Fibroblast of villous mesenchyme (primary cell): ENCODE measurements around the gene ZNF101. TPM values are rescaled to one million over a fixed set of nuclear protein-coding genes. Genes with fewer than 3 reads are reported as not detected.

ENCODE experiments used
- DNase-seq: peaks from one replicate; pipeline ENCODE4 v3.0.0-alpha.2; 2010; ENCODE audit warnings: low read depth
- H3K4me3 ChIP-seq: 2 replicates; pipeline ENCODE4 v1.5.1; 2011; ENCODE audit warnings: low read depth, mild to moderate bottlenecking, low read length
- CTCF ChIP-seq: IDR thresholded peaks from 2 replicates; pipeline ENCODE4 v1.5.1; 2012; ENCODE audit warnings: low read depth, mild to moderate bottlenecking, low read length; ENCODE audit not compliant: insufficient read depth
- small RNA-seq: library from RNA; depleted of rRNA; stranded (forward); fragments of <200 nt; gene quantifications from one replicate; pipeline ENCODE3, GENCODE V24; 2012
- total RNA-seq: library from RNA; depleted of rRNA; stranded (reverse); fragments of >200 nt; gene quantifications from 2 replicates; pipeline ENCODE4 v1.2.3, GENCODE V29; 2012

The ZNF101 gene
- total RNA-seq, 1 donor, result 5.6 TPM

- no peak for TF ChIP-seq CTCF
- no peak for DNase-seq
- H3K4me3 ChIP-seq, result no peak overlapping the region
Measured at GRCh38 chr19:19721896-19722295, 53.3 kb downstream of the ZNF101 start.

GRCh38 chr19:19732579-19733501 lies 64.2 kb downstream of the ZNF101 start, which contains the start of gene ZNF14:
ZNF14 (minus strand) TSS chr19:19733112; CDS start chr19:19732958, 154 bp downstream.
- DNase-seq, result peak; percentile 94
- H3K4me3 ChIP-seq, result peak within 1 kb of the TSS; percentile 99
- peak; percentile 22 for TF ChIP-seq CTCF

Small RNAs within 50 kb of the gene (small RNA-seq; reads per million reads assigned to genes)
- not detected for gene AC011458.2

Other genes starting within 250 kb of the ZNF101 start
- 1.3 and 2.3 TPM in 2 replicates for gene TSSK6, start 153.3 kb upstream of the ZNF101 start, total RNA-seq
- 199 and 205 TPM in 2 replicates for gene NDUFA13, start 152.6 kb upstream of the ZNF101 start, total RNA-seq
- gene YJEFN3, start 139.9 kb upstream of the ZNF101 start, total RNA-seq, result 0.43 and 0.64 TPM in 2 replicates
- under 0.01 and 0.43 TPM in 2 replicates for gene CILP2, start 130.6 kb upstream of the ZNF101 start, total RNA-seq
- 0.64 and 1.7 TPM in 2 replicates for gene PBX4, start 50.2 kb upstream of the ZNF101 start, total RNA-seq
- 0.86 and 0.97 TPM in 2 replicates for gene LPAR2, start 40.6 kb upstream of the ZNF101 start, total RNA-seq
- gene GMIP, start 25.2 kb upstream of the ZNF101 start, total RNA-seq, result 5.6 and 6.8 TPM in 2 replicates
- 35.8 and 44.9 TPM in 2 replicates for gene ATP13A1, start 5.2 kb upstream of the ZNF101 start, total RNA-seq
- 4.2 and 7.8 TPM in 2 replicates for gene ZNF14, start 64.3 kb downstream of the ZNF101 start, total RNA-seq
- 7.3 and 7.7 TPM in 2 replicates for gene ZNF506, start 152.9 kb downstream of the ZNF101 start, total RNA-seq
- gene ZNF253, start 197.0 kb downstream of the ZNF101 start, total RNA-seq, result 2.3 and 5.6 TPM in 2 replicates
- 6.4 and 11.2 TPM in 2 replicates for gene ZNF93, start 232.1 kb downstream of the ZNF101 start, total RNA-seq